Loucy (cell line): ENCODE results near the gene IL17C.
"Not testable (repeated sequence)": the region's sequence is repeated elsewhere in the genome, so short reads cannot be mapped to it uniquely, and the experiment has no call there.

Experiments
- H2AFZ ChIP-seq: fragments of 200-600 bp; sonication (generic); 2 replicates; pipeline ENCODE4 v1.6.0; 2016; ENCODE audit warnings: antibody characterized with exemption, mild to moderate bottlenecking, low read length, moderate library complexity
- H3F3A ChIP-seq: fragments of 200-600 bp; 2 replicates; pipeline ENCODE4 v1.6.0; 2016; ENCODE audit warnings: antibody characterized with exemption, low read depth, mild to moderate bottlenecking
- H3K27me3 ChIP-seq: fragments of 200-600 bp; sonication (generic); 2 replicates; pipeline ENCODE4 v1.6.1; 2014; ENCODE audit warnings: low read length, mild to moderate bottlenecking; ENCODE audit not compliant: insufficient read depth, poor library complexity, severe bottlenecking
- H3K36me3 ChIP-seq: fragments of 200-600 bp; sonication (generic); 2 replicates; pipeline ENCODE4 v1.6.1; 2016; ENCODE audit warnings: low read length; ENCODE audit not compliant: insufficient read depth
- H3K4me1 ChIP-seq: fragments of 200-600 bp; sonication (generic); 2 replicates; pipeline ENCODE4 v1.5.1; 2014; ENCODE audit warnings: low read length, mild to moderate bottlenecking; ENCODE audit not compliant: insufficient read depth, poor library complexity, severe bottlenecking
- H3K4me2 ChIP-seq: fragments of 200-600 bp; sonication (generic); 2 replicates; pipeline ENCODE4 v1.6.0; 2014; ENCODE audit warnings: antibody characterized with exemption, low read length, low read depth, mild to moderate bottlenecking; ENCODE audit not compliant: poor library complexity, severe bottlenecking
- H3K4me3 ChIP-seq: fragments of 200-600 bp; sonication (generic); 2 replicates; pipeline ENCODE4 v1.5.1; 2014; ENCODE audit warnings: low read length, mild to moderate bottlenecking, mixed read lengths; ENCODE audit not compliant: poor library complexity, severe bottlenecking
- H3K79me2 ChIP-seq: fragments of 200-600 bp; sonication (generic); 2 replicates; pipeline ENCODE4 v1.6.1; 2014; ENCODE audit warnings: low read length; ENCODE audit not compliant: insufficient read depth
- H3K9ac ChIP-seq: fragments of 200-600 bp; sonication (generic); 2 replicates; pipeline ENCODE4 v1.6.0; 2014; ENCODE audit warnings: mild to moderate bottlenecking, low read depth, low read length, moderate library complexity; ENCODE audit not compliant: poor library complexity, severe bottlenecking
- H3K9me2 ChIP-seq: fragments of 200-600 bp; sonication (generic); replicated peaks from 2 replicates; pipeline ENCODE4 v1.6.1; 2016; ENCODE audit warnings: low read depth, low read length, mixed read lengths
- H3K9me3 ChIP-seq: fragments of 200-600 bp; sonication (generic); 2 replicates; pipeline ENCODE4 v1.6.1; 2014; ENCODE audit warnings: mild to moderate bottlenecking, antibody characterized with exemption, low read length, low read depth; ENCODE audit not compliant: insufficient read depth
- H4K20me1 ChIP-seq: fragments of 200-600 bp; sonication (generic); 2 replicates; pipeline ENCODE4 v1.6.0; 2014; ENCODE audit warnings: antibody characterized with exemption, low read length, mild to moderate bottlenecking; ENCODE audit not compliant: insufficient read depth, poor library complexity, severe bottlenecking
- CTCF ChIP-seq: fragments of 200-600 bp; sonication (generic); conservative IDR thresholded peaks from 2 replicates; pipeline ENCODE4 v1.5.1; 2014; ENCODE audit warnings: mild to moderate bottlenecking, antibody characterized with exemption, low read length
- EZH2phosphoT487 ChIP-seq: fragments of 200-600 bp; IDR thresholded peaks from 2 replicates; pipeline ENCODE4 v1.6.1; 2018; ENCODE audit warnings: antibody characterized with exemption, mild to moderate bottlenecking, moderate library complexity, borderline replicate concordance

The IL17C gene

GRCh38 chr16:88667461-88667860, 29.1 kb downstream of the IL17C start:
- Histone ChIP-seq H3F3A (no peaks in the 10 kb centered on the region), H3K9me2 (no peaks in the 10 kb centered on the region), H3K79me2 (peaks cover 3% of the 10 kb centered on the region; the same call in 1 of the 2 replicates), H3K4me3 (no peak overlapping the region), H3K36me3 (no peaks in the 10 kb centered on the region), H3K9ac (no peak overlapping the region), H3K4me1 (no peaks in the 10 kb centered on the region), H4K20me1 (no peaks in the 10 kb centered on the region), H2AFZ (no peak overlapping the region), H3K27me3 (no peaks in the 10 kb centered on the region), H3K9me3 (no peaks in the 10 kb centered on the region), H3K4me2 (no peak overlapping the region)
- TF ChIP-seq CTCF (no peak), EZH2phosphoT487 (no peak)

GRCh38 chr16:88669493-88669892, 31.1 kb downstream of the IL17C start:
- H3K4me3 ChIP-seq, H3K4me2 ChIP-seq, H3K27me3 ChIP-seq, H3K4me1 ChIP-seq, H3K9me3 ChIP-seq, H3K9me2 ChIP-seq, H4K20me1 ChIP-seq, H3K36me3 ChIP-seq, H3F3A ChIP-seq, H3K9ac ChIP-seq, H3K79me2 ChIP-seq, H2AFZ ChIP-seq: not testable (repeated sequence)

- H3K9me2 ChIP-seq: no peaks in the 10 kb centered on the region
- H3K79me2 ChIP-seq: no peaks in the 10 kb centered on the region
- H2AFZ ChIP-seq: no peak overlapping the region
- no peaks in the 10 kb centered on the region for H3K27me3 ChIP-seq
- TF ChIP-seq EZH2phosphoT487: no peak
- TF ChIP-seq CTCF: no peak
- H3F3A ChIP-seq: no peaks in the 10 kb centered on the region
- H3K4me2 ChIP-seq: no peak overlapping the region
- H3K36me3 ChIP-seq: no peaks in the 10 kb centered on the region
- H3K4me3 ChIP-seq: no peak overlapping the region
- H3K4me1 ChIP-seq: no peaks in the 10 kb centered on the region
- H3K9me3 ChIP-seq: no peaks in the 10 kb centered on the region
- H3K9ac ChIP-seq: no peak overlapping the region
- H4K20me1 ChIP-seq: no peaks in the 10 kb centered on the region
Measured at GRCh38 chr16:88669980-88670379, 31.6 kb downstream of the IL17C start.

- TF ChIP-seq EZH2phosphoT487 (no peak), CTCF (no peak)
- Histone ChIP-seq H3K36me3 (no peaks in the 10 kb centered on the region), H4K20me1 (no peaks in the 10 kb centered on the region), H3K9me2 (no peaks in the 10 kb centered on the region), H3K4me3 (no peak overlapping the region), H3K4me1 (no peaks in the 10 kb centered on the region), H2AFZ (no peak overlapping the region), H3K9me3 (no peaks in the 10 kb centered on the region), H3F3A (no peaks in the 10 kb centered on the region), H3K9ac (no peak overlapping the region), H3K4me2 (no peak overlapping the region), H3K27me3 (no peaks in the 10 kb centered on the region), H3K79me2 (no peaks in the 10 kb centered on the region)
Measured at GRCh38 chr16:88671806-88672205, 33.4 kb downstream of the IL17C start.
